ENCODE results near the gene OR52D1. TPM values are rescaled to one million over a fixed set of nuclear protein-coding genes. Genes with fewer than 3 reads are reported as not detected.

The OR52D1 gene
- total and polyA plus RNA-seq, 9 of the 15 experiments (the other 6 are each of a cell fraction or from before 2014, with no cell fraction given) = 0.14 to 1.3 (median 0.97) TPM; not detected in 6

DNA sequence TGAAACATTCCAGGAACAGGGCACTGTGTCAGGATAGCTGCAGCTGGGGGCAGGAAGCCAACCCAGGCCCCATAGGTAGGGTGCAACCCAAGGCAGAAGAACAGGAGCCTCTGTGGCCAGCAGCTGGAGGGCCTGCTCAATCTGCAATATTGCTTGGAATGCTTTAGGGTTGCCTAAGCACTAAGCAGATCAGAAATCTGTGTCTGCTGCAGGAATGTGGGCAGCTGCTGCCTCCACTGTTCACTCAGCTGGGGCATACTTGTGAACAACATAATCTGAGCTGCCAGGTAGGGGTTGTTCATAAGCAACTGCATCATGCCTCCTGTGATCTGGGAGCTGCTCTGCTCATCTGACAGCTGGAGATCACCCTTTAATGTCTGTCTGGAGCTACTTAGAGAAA is 26.4 kb downstream of the OR52D1 start (continued):
- TF ChIP-seq, protein P1, sequence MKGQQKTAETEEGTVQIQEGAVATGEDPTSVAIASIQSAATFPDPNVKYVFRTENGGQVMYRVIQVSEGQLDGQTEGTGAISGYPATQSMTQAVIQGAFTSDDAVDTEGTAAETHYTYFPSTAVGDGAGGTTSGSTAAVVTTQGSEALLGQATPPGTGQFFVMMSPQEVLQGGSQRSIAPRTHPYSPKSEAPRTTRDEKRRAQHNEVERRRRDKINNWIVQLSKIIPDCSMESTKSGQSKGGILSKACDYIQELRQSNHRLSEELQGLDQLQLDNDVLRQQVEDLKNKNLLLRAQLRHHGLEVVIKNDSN (CRISPR knock-in tag; IDR thresholded peaks at IDR 0.05) = no peak
- TF ChIP-seq TCF3 (CRISPR knock-in tag; IDR thresholded peaks at IDR 0.05) = no peak
- no peak for TF ChIP-seq BCLAF1 (IDR thresholded peaks at IDR 0.05; ENCODE audit: borderline replicate concordance in 1 of 2, control insufficient read depth in 1 of 2, low read depth in 2 of 2, low read length in 1 of 2)
- TF ChIP-seq GABPB2 (CRISPR knock-in tag; conservative IDR thresholded peaks at IDR 0.05) = no peak
- TF ChIP-seq MAFG (tag; conservative IDR thresholded peaks at IDR 0.05) = no peak
- no peak for TF ChIP-seq NKRF (IDR thresholded peaks at IDR 0.05; ENCODE audit: borderline replicate concordance)
- TF ChIP-seq NBN (IDR thresholded peaks at IDR 0.05; ENCODE audit: low read depth) = no peak
- TF ChIP-seq RFX7 (CRISPR knock-in tag; IDR thresholded peaks at IDR 0.05) = no peak
- no peak for TF ChIP-seq ZNF778 (CRISPR knock-in tag; IDR thresholded peaks at IDR 0.05)
- TF ChIP-seq MEF2A (IDR thresholded peaks at IDR 0.05; ENCODE audit: control insufficient read depth, low read depth, low read length) = no peak
- TF ChIP-seq KAT7 (CRISPR knock-in tag; IDR thresholded peaks at IDR 0.05; ENCODE audit: borderline replicate concordance) = no peak

Measured in K562 (cell line).